ENCODE measurements around the gene GADL1. TPM values are rescaled to one million over a fixed set of nuclear protein-coding genes. Genes with fewer than 3 reads are reported as not detected.

GADL1 gene
- total RNA-seq, 1 experiment from 2014 or later = not detected

- Histone ChIP-seq H3K27ac (ENCODE audit: low read depth, low read length) (no peak overlapping the region), H3K4me2 (ENCODE audit: low read length) (no peak overlapping the region), H3K36me3 (ENCODE audit: control insufficient read depth in 1 of 2, insufficient read depth in 2 of 2, low read length in 2 of 2) (no peaks in the 10 kb centered on the region), H3K9ac (ENCODE audit: low read length) (no peak overlapping the region), H3K9me2 (ENCODE audit: insufficient read depth) (no peaks in the 10 kb centered on the region), H4K20me1 (ENCODE audit: insufficient read depth) (no peaks in the 10 kb centered on the region), H2AFZ (ENCODE audit: low read depth, low read length, poor library complexity, severe bottlenecking) (no peak overlapping the region), H3K9me3 (ENCODE audit: control insufficient read depth in 1 of 2, insufficient read depth in 1 of 2, low read depth in 1 of 2, low read length in 2 of 2) (no peaks in the 10 kb centered on the region), H3K4me3 (replicated peaks in 1 of 2; ENCODE audit: low read depth in 1 of 2, low read length in 2 of 2) (no peak overlapping the region), H3K4me1 (ENCODE audit: control insufficient read depth in 1 of 2, insufficient read depth in 2 of 2, low read length in 2 of 2) (no peaks in the 10 kb centered on the region), H3K79me2 (ENCODE audit: insufficient read depth, low read length) (no peaks in the 10 kb centered on the region), H3K27me3 (ENCODE audit: insufficient read depth, low read length) (no peaks in the 10 kb centered on the region)
- ChIA-PET POLR2A (no interaction called here), CTCF (no interaction called here), RAD21 (ENCODE audit: low non-redundant PET in 1 of 2, low total read pairs in 2 of 2, uncharacterized antibody in 2 of 2, unreplicated experiment in 2 of 2) (no interaction called here)
- intact Hi-C loops (cut with micrococcal nuclease) = no loop called here
- DNase-seq (ENCODE audit: low read depth, low spot score) (no peak), ATAC-seq (no peak)
- TF ChIP-seq JUND (IDR thresholded peaks at IDR 0.05) = no peak
- TF ChIP-seq TCF7L2 (IDR thresholded peaks at IDR 0.05; ENCODE audit: borderline replicate concordance, extremely low read depth, insufficient read depth, insufficient read length) = no peak
- TF ChIP-seq ZBTB33 (IDR thresholded peaks at IDR 0.05; ENCODE audit: extremely low read depth, insufficient replicate concordance, low read length) = no peak
- no peak for TF ChIP-seq REST (IDR thresholded peaks at IDR 0.05; ENCODE audit: low read depth)
- TF ChIP-seq FOSL1 (IDR thresholded peaks at IDR 0.05; ENCODE audit: low read depth) = no peak
- TF ChIP-seq SIN3A (IDR thresholded peaks at IDR 0.05; ENCODE audit: low read depth) = no peak
- TF ChIP-seq EZH2phosphoT487 (IDR thresholded peaks at IDR 0.05; ENCODE audit: borderline replicate concordance) = no peak
- TF ChIP-seq MAX (IDR thresholded peaks at IDR 0.05) = no peak
- TF ChIP-seq EZH2 (IDR thresholded peaks at IDR 0.05) = no peak
- TF ChIP-seq EGR1 (IDR thresholded peaks at IDR 0.05; ENCODE audit: low read depth) = no peak
- BruUV-seq (replicated peaks) = no TSS peak
These were observed 161.3 kb downstream of the GADL1 start for GRCh38 chr3:30733209-30733608.
